Activated CD4-positive, alpha-beta T cell treated with anti-CD3 and anti-CD28 coated beads, Interleukin-2, amount 10 ng/mL, durations not matched to agents 24 days and 14 days (primary cell): ENCODE results near the gene MUC5B. TPM values are rescaled to one million over a fixed set of nuclear protein-coding genes. Genes with fewer than 3 reads are reported as not detected.
"Not testable (repeated sequence)": the region's sequence is repeated elsewhere in the genome, so short reads cannot be mapped to it uniquely, and the experiment has no call there.

Source experiments
- DNase-seq: peaks from one replicate; pipeline ENCODE4 v3.0.0; 2022
- H3K27ac Mint-ChIP-seq: one replicate; pipeline ENCODE4 v1.8.0; 2022; ENCODE audit warnings: mild to moderate bottlenecking, mixed read lengths
- H3K27me3 Mint-ChIP-seq: one replicate; pipeline ENCODE4 v1.8.0; 2022; ENCODE audit warnings: mixed read lengths
- H3K36me3 Mint-ChIP-seq: one replicate; pipeline ENCODE4 v1.8.0; 2022; ENCODE audit warnings: low read depth, mild to moderate bottlenecking, mixed read lengths
- H3K4me1 Mint-ChIP-seq: one replicate; pipeline ENCODE4 v1.8.0; 2021; ENCODE audit warnings: mixed read lengths
- H3K4me3 Mint-ChIP-seq: one replicate; pipeline ENCODE4 v1.8.0; 2022; ENCODE audit warnings: mild to moderate bottlenecking, moderate library complexity, mixed read lengths
- H3K9me3 Mint-ChIP-seq: one replicate; pipeline ENCODE4 v1.8.0; 2021; ENCODE audit warnings: mixed read lengths
- intact Hi-C: fragments of 100-400 bp; cut with micrococcal nuclease; formaldehyde crosslinking; loops from one replicate; pipeline ENCODE4 v1.15.1; 2023
- total RNA-seq: library from RNA; stranded (reverse); gene quantifications from 2 replicates; pipeline ENCODE4 v1.2.3, GENCODE V29; 2022

Gene MUC5B
- total RNA-seq, 1 donor from 2014 or later: not detected

DNA sequence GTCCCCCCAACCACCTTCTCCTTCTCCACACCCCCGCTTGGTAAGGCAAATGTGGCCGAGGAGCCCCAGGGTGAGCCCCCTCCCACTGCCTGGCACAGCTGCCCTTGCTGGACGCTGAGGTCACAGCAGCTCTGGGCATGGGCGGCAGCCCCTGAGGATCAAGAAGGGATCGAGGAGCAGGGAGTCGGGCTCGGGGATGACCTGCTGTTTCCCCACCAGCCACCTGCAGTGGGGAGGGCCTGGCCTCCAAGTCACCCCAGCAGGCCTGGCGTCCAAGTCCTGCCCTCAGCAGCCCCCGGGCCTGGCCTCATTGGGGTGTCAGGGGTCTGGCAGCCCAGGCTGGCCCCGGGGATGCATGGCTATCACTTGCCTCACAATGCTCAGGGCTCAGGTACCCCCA, 41.4 kb upstream of the MUC5B start:
- DNase-seq: no peak
- Mint-ChIP-seq H3K27ac (no peak overlapping the region), H3K4me3 (no peak overlapping the region), H3K27me3 (no peaks in the 10 kb centered on the region), H3K36me3 (no peaks in the 10 kb centered on the region), H3K9me3 (no peaks in the 10 kb centered on the region), H3K4me1 (no peaks in the 10 kb centered on the region)
- intact Hi-C loops: no loop called here

DNA sequence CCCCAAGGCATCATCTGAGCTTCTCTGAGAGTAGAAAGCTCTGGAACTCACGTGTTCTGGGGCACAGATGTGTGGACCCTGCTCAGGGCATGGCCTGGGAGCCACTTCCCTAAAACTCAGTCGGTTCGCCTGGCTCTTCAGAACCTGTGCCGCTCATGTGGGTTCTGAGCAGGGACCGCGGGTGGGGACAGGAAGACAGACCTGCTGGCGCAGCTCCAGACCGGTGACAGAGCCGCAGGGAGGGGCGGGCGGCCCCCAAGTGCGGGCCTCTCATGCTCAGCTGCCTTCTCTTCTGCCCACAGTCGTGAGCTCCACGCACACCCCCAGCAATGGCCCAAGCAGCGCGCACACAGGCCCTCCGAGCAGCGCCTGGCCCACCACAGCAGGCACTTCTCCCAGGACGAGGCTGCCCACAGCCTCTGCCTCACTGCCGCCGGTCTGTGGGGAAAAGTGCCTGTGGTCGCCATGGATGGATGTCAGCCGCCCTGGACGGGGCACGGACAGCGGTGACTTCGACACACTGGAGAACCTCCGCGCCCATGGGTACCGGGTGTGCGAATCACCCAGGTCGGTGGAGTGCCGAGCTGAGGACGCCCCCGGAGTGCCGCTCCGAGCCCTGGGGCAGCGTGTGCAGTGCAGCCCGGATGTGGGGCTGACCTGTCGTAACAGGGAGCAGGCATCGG, 40.9 kb upstream of the MUC5B start:
- Mint-ChIP-seq H3K9me3 (no peaks in the 10 kb centered on the region), H3K4me1 (no peaks in the 10 kb centered on the region), H3K27ac (no peak overlapping the region), H3K27me3 (no peaks in the 10 kb centered on the region), H3K4me3 (no peak overlapping the region), H3K36me3 (no peaks in the 10 kb centered on the region)
- intact Hi-C loops: no loop called here
- no peak for DNase-seq

DNA sequence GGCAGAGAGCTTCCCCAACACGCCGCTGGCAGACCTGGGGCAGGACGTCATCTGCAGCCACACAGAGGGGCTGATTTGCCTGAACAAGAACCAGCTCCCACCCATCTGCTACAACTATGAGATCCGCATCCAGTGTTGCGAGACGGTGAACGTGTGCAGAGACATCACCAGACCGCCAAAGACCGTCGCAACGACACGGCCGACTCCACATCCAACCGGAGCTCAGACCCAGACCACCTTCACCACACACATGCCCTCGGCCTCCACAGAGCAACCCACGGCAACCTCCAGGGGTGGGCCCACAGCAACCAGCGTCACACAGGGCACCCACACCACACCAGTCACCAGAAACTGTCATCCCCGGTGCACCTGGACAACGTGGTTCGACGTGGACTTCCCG, 38.7 kb upstream of the MUC5B start:
- H3K27ac Mint-ChIP-seq, DNase-seq: not testable (repeated sequence)

DNA sequence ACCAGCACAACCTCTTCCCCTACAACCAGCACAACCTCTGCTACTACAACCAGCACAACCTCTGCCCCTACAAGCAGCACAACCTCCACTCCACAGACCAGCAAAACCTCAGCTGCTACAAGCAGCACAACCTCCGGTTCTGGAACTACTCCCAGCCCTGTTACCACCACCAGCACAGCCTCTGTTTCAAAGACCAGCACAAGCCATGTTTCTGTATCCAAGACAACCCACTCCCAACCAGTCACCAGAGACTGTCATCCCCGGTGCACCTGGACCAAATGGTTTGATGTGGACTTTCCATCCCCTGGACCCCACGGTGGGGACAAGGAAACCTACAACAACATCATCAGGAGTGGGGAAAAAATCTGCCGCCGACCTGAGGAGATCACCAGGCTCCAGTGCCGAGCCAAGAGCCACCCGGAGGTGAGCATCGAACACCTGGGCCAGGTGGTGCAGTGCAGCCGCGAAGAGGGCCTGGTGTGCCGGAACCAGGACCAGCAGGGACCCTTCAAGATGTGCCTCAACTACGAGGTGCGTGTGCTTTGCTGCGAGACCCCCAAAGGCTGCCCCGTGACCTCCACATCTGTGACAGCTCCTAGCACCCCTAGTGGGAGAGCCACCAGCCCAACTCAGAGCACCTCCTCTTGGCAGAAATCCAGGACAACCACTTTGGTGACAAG, 34.3 kb upstream of the MUC5B start:
- H3K27me3 Mint-ChIP-seq, H3K9me3 Mint-ChIP-seq, H3K27ac Mint-ChIP-seq, DNase-seq, H3K4me3 Mint-ChIP-seq, intact Hi-C loops, H3K36me3 Mint-ChIP-seq, H3K4me1 Mint-ChIP-seq: not testable (repeated sequence)

More for the DNA sequence above, 38.7 kb upstream of the MUC5B start:
- H3K4me3 Mint-ChIP-seq, H3K36me3 Mint-ChIP-seq, H3K27me3 Mint-ChIP-seq, H3K4me1 Mint-ChIP-seq, H3K9me3 Mint-ChIP-seq, intact Hi-C loops: not testable (repeated sequence)

DNA sequence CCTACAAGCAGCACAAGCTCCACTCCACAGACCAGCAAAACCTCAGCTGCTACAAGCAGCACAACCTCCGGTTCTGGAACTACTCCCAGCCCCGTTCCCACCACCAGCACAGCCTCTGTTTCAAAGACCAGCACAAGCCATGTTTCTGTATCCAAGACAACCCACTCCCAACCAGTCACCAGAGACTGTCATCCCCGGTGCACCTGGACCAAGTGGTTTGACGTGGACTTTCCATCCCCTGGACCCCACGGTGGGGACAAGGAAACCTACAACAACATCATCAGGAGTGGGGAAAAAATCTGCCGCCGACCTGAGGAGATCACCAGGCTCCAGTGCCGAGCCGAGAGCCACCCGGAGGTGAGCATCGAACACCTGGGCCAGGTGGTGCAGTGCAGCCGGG, 33.0 kb upstream of the MUC5B start:
- H3K27ac Mint-ChIP-seq, H3K4me3 Mint-ChIP-seq, H3K4me1 Mint-ChIP-seq, H3K27me3 Mint-ChIP-seq, H3K9me3 Mint-ChIP-seq, intact Hi-C loops, DNase-seq, H3K36me3 Mint-ChIP-seq: not testable (repeated sequence)

DNA sequence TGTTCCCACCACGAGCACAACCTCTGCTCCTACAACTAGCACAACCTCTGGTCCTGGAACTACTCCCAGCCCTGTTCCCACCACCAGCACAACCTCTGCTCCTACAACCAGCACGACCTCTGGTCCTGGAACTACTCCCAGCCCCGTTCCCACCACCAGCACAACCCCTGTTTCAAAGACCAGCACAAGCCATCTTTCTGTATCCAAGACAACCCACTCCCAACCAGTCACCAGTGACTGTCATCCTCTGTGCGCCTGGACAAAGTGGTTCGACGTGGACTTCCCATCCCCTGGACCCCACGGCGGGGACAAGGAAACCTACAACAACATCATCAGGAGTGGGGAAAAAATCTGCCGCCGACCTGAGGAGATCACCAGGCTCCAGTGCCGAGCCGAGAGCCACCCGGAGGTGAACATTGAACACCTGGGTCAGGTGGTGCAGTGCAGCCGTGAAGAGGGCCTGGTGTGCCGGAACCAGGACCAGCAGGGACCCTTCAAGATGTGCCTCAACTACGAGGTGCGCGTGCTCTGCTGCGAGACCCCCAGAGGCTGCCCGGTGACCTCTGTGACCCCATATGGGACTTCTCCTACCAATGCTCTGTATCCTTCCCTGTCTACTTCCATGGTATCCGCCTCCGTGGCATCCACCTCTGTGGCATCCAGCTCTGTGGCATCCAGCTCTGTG, 30.9 kb upstream of the MUC5B start:
- H3K27me3 Mint-ChIP-seq, H3K4me1 Mint-ChIP-seq, H3K9me3 Mint-ChIP-seq, intact Hi-C loops, H3K4me3 Mint-ChIP-seq, DNase-seq, H3K36me3 Mint-ChIP-seq, H3K27ac Mint-ChIP-seq: not testable (repeated sequence)

DNA sequence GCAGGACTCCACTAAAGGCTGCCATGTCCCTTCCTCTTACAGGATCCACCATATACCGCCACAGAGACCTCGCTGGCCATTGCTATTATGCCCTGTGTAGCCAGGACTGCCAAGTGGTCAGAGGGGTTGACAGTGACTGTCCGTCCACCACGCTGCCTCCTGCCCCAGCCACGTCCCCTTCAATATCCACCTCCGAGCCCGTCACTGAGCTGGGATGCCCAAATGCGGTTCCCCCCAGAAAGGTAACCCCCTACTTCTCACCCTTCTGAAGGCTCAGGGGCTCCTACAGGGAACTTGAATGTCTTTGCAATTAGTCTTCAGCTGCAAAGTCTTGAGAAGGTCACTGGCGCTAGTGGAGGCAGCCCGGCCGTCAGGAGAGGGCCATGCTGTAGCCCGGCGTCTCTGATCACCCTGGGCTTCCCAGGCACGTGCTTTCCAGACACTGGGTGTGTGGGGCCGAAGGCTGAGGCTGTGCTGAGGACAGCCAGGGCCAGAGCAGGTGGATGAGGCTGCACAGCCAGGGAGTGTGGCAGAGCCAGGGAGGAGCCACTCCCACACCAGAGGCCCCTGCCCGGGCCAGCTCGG, 30.0 kb upstream of the MUC5B start:
- H3K9me3 Mint-ChIP-seq: no peaks in the 10 kb centered on the region
- H3K27me3 Mint-ChIP-seq: no peaks in the 10 kb centered on the region
- intact Hi-C loops: no loop called here
- no peak overlapping the region for H3K27ac Mint-ChIP-seq
- DNase-seq: no peak
- no peaks in the 10 kb centered on the region for H3K4me1 Mint-ChIP-seq
- no peaks in the 10 kb centered on the region for H3K36me3 Mint-ChIP-seq
- H3K4me3 Mint-ChIP-seq: no peak overlapping the region

DNA sequence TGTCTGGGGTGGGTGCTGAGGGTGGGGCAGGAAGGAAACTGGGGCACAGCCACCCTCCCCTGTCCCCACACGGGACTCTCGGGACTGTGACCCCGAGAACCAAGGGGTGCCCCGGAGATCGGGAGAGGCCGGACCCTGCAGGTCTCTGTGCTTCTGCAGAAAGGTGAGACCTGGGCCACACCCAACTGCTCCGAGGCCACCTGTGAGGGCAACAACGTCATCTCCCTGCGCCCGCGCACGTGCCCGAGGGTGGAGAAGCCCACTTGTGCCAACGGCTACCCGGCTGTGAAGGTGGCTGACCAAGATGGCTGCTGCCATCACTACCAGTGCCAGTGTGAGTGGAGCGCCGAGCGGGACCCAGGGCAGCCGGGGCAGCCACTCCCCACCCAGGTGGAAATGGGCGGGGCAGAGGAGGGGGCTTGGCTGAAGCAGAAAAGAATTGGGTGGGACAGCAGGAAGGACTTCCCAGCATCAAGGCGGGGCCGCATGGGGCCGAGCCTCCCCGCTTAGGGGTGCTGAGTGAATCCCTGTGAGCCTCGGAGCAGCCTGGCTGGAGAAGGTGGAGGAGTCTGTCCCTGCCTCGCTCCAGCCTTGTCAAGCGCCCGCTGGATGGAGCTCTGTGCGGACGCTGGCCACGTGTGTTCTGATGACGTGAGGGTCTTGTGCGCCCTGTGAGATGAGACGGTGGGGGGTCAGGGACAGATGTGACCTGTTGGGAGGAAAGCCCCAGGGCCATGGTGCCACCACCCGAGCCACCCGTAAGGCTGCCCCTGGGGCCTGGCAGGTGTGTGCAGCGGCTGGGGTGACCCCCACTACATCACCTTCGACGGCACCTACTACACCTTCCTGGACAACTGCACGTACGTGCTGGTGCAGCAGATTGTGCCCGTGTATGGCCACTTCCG, 29.3 kb upstream of the MUC5B start:
- Mint-ChIP-seq H3K27ac (no peak overlapping the region), H3K36me3 (no peaks in the 10 kb centered on the region), H3K27me3 (no peaks in the 10 kb centered on the region), H3K4me1 (no peaks in the 10 kb centered on the region), H3K9me3 (no peaks in the 10 kb centered on the region), H3K4me3 (no peak overlapping the region)
- intact Hi-C loops: no loop called here
- DNase-seq: no peak

DNA sequence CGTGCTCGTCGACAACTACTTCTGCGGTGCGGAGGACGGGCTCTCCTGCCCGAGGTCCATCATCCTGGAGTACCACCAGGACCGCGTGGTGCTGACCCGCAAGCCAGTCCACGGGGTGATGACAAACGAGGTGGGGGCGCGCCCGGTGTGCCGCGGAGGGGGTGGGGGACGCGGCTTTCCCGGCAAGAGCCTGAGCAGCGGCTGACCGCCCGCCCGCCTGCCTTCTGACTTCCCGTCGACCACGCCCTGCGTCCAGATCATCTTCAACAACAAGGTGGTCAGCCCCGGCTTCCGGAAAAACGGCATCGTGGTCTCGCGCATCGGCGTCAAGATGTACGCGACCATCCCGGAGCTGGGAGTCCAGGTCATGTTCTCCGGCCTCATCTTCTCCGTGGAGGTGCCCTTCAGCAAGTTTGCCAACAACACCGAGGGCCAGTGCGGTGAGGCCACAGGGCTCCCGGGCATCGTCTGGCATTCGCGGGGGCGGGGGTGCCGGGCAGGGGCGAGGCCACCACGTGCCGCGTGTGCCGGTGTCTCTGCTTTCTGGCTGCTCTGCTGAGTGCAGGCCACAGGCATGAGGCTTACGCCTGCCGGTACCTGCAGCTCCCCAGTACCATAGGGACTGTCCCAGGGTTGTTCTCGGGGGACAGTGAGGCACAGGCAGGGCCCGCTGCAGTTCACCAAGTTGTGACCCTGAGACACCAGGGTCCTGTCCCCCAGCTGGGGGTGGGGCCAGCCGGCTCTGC, 28.5 kb upstream of the MUC5B start:
- intact Hi-C loops: no loop called here
- no peak for DNase-seq
- no peak overlapping the region for H3K4me3 Mint-ChIP-seq

DNA sequence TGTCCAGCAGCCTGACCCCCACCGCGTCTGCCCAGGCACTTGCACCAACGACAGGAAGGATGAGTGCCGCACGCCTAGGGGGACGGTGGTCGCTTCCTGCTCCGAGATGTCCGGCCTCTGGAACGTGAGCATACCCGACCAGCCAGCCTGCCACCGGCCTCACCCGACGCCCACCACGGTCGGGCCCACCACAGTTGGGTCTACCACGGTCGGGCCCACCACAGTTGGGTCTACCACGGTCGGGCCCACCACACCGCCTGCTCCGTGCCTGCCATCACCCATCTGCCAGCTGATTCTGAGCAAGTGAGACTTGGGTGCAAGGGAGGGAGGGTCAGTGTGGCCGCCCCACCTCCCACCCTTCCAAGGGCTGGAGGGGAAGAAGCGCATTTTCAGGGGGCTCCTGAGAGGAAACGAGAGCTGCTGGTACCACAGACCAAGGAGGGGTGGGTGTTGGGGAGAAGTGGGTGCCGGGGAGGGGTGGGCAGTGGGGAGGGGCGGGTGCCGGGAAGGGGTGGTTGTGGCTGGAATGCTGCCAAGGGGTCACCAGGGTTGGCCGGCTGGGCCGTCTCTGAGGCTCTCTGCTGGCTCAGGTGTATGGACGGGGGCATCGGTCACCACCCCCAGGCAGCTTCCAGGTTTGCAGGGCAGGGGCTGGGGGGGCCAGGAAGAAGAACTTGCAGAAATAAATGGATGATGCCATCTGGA, 27.7 kb upstream of the MUC5B start:
- no peak for DNase-seq
- no peaks in the 10 kb centered on the region for H3K27me3 Mint-ChIP-seq

More for the DNA sequence above, 28.5 kb upstream of the MUC5B start:
- no peaks in the 10 kb centered on the region for H3K4me1 Mint-ChIP-seq
- no peak overlapping the region for H3K27ac Mint-ChIP-seq
- no peaks in the 10 kb centered on the region for H3K36me3 Mint-ChIP-seq
- H3K27me3 Mint-ChIP-seq: no peaks in the 10 kb centered on the region
- H3K9me3 Mint-ChIP-seq: no peaks in the 10 kb centered on the region

DNA sequence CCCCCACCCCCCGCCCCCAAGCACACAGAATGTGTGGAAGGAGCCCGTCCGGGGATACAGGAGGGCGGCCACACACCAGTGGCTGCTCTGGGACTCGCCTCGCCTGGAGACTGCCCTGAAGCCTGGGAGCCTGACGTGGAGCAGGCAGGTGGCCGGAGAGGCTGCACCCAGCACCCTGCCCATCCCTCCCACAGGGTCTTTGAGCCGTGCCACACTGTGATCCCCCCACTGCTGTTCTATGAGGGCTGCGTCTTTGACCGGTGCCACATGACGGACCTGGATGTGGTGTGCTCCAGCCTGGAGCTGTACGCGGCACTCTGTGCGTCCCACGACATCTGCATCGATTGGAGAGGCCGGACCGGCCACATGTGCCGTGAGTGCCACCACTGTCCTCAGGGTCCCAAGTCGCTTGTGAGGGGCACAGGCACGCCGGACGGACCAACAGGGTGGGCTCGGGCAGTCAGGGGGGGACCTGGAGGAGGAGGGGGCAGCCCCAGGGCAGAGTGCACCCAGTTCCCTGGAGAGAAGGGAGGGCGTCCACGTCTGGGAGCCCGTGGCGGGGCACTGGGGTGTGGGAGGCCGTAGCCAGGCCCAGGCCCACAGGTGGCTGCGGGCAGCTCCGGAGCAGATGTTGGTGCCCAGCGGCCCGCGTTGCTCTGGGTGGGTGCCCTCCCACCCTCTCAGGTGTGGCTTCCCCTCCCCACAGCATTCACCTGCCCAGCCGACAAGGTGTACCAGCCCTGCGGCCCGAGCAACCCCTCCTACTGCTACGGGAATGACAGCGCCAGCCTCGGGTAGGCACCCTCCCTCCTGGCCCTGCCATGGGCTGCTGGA, 27.0 kb upstream of the MUC5B start:
- no peak for DNase-seq
- H3K4me1 Mint-ChIP-seq: no peaks in the 10 kb centered on the region
- intact Hi-C loops: no loop called here
- H3K27ac Mint-ChIP-seq: no peak overlapping the region
- H3K36me3 Mint-ChIP-seq: no peaks in the 10 kb centered on the region
- H3K4me3 Mint-ChIP-seq: no peak overlapping the region
- no peaks in the 10 kb centered on the region for H3K9me3 Mint-ChIP-seq
- H3K27me3 Mint-ChIP-seq: no peaks in the 10 kb centered on the region

More for the DNA sequence above, 27.7 kb upstream of the MUC5B start:
- Mint-ChIP-seq H3K36me3 (no peaks in the 10 kb centered on the region), H3K4me3 (no peak overlapping the region), H3K27ac (no peak overlapping the region), H3K4me1 (no peaks in the 10 kb centered on the region), H3K9me3 (no peaks in the 10 kb centered on the region)
- intact Hi-C loops: no loop called here
